ENCODE measurements around the gene LRMDA. TPM values are rescaled to one million over a fixed set of nuclear protein-coding genes. Genes with fewer than 3 reads are reported as not detected.

LRMDA gene
- total RNA-seq, 6 donors from 2014 or later = 12.8 to 185 (median 18.1) TPM

GRCh38 chr10:75433216-75433615, 1.8 kb downstream of the LRMDA start:
- no peak for TF ChIP-seq POLR2A (IDR thresholded peaks at IDR 0.05)
- no peak for TF ChIP-seq POLR2AphosphoS5 (IDR thresholded peaks at IDR 0.05)
- TF ChIP-seq CTCF (IDR thresholded peaks at IDR 0.05) = no peak
- TF ChIP-seq EP300 (IDR thresholded peaks at IDR 0.05) = no peak

GRCh38 chr10:75434291-75434690, 2.9 kb downstream of the LRMDA start:
- no peak overlapping the region for H3K4me3 ChIP-seq
- H3K36me3 ChIP-seq = peaks cover 0 to 10% (median 5%) of the 10 kb centered on the region in 4 donors
- H3K27ac ChIP-seq = no peak overlapping the region
- no peaks in the 10 kb centered on the region for H3K9me3 ChIP-seq
- H3K27me3 ChIP-seq = no peaks in the 10 kb centered on the region
- ATAC-seq (ENCODE audit: low FRiP score in 2 of 2) (no peak), DNase-seq (no peak)
- TF ChIP-seq POLR2A (IDR thresholded peaks at IDR 0.05) (no peak), EP300 (IDR thresholded peaks at IDR 0.05) (no peak), CTCF (IDR thresholded peaks at IDR 0.05) (no peak), POLR2AphosphoS5 (IDR thresholded peaks at IDR 0.05) (no peak)
- peaks cover 26 to 36% (median 31%) of the 10 kb centered on the region in 4 donors for H3K4me1 ChIP-seq
- WGBS, 2 donors = 86 to 91% methylated on average over 8 of the region's 8 CpGs

More at GRCh38 chr10:75433216-75433615, 1.8 kb downstream of the LRMDA start:
- H3K27me3 ChIP-seq = no peaks in the 10 kb centered on the region
- 79 to 86% methylated on average over 8 of the region's 8 CpGs for WGBS, 2 donors
- H3K4me3 ChIP-seq = no peak overlapping the region
- H3K9me3 ChIP-seq = no peaks in the 10 kb centered on the region
- ATAC-seq (ENCODE audit: low FRiP score in 2 of 2) (no peak), DNase-seq (no peak)
- no peak overlapping the region for H3K27ac ChIP-seq
- peaks cover 26 to 46% (median 42%) of the 10 kb centered on the region in 4 donors for H3K4me1 ChIP-seq
- peaks cover 0 to 5% (median 0%) of the 10 kb centered on the region in 4 donors for H3K36me3 ChIP-seq

- ATAC-seq (ENCODE audit: low FRiP score in 2 of 2) = no peak
- H3K4me1 ChIP-seq = peaks cover 16 to 26% (median 21%) of the 10 kb centered on the region in 4 donors
- H3K9me3 ChIP-seq = no peaks in the 10 kb centered on the region
- H3K4me3 ChIP-seq = no peak overlapping the region
- no peak overlapping the region for H3K27ac ChIP-seq
- DNase-seq = no peak
- H3K27me3 ChIP-seq = no peaks in the 10 kb centered on the region
- 85 to 87% methylated on average over 2 of the region's 2 CpGs for WGBS, 2 donors
- peaks cover 0 to 10% (median 8%) of the 10 kb centered on the region in 4 donors for H3K36me3 ChIP-seq
- TF ChIP-seq CTCF (IDR thresholded peaks at IDR 0.05) (no peak), POLR2AphosphoS5 (IDR thresholded peaks at IDR 0.05) (no peak), EP300 (IDR thresholded peaks at IDR 0.05) (no peak), POLR2A (IDR thresholded peaks at IDR 0.05) (no peak)
Observed at GRCh38 chr10:75435291-75435690, 3.9 kb downstream of the LRMDA start.

- Histone ChIP-seq H3K9me3 (no peaks in the 10 kb centered on the region), H3K27ac (no peak overlapping the region), H3K36me3 (peaks cover 0 to 10% (median 8%) of the 10 kb centered on the region in 4 donors), H3K27me3 (no peaks in the 10 kb centered on the region), H3K4me3 (no peak overlapping the region), H3K4me1 (peaks cover 7 to 12% (median 10%) of the 10 kb centered on the region in 4 donors)
- TF ChIP-seq POLR2AphosphoS5 (IDR thresholded peaks at IDR 0.05) (no peak), POLR2A (IDR thresholded peaks at IDR 0.05) (no peak), CTCF (IDR thresholded peaks at IDR 0.05) (no peak), EP300 (IDR thresholded peaks at IDR 0.05) (no peak)
- ATAC-seq (ENCODE audit: low FRiP score in 2 of 2) (no peak), DNase-seq (no peak)
Observed at GRCh38 chr10:75436896-75437295, 5.5 kb downstream of the LRMDA start.

GRCh38 chr10:75437693-75438092, 6.3 kb downstream of the LRMDA start:
- WGBS, 2 donors = 96 to 98% methylated on average over 3 of the region's 3 CpGs
- no peak for DNase-seq
- no peaks in the 10 kb centered on the region for H3K27me3 ChIP-seq
- no peak for ATAC-seq (ENCODE audit: low FRiP score in 2 of 2)
- H3K4me3 ChIP-seq = no peak overlapping the region
- TF ChIP-seq POLR2AphosphoS5 (IDR thresholded peaks at IDR 0.05) (no peak), CTCF (IDR thresholded peaks at IDR 0.05) (no peak), POLR2A (IDR thresholded peaks at IDR 0.05) (no peak), EP300 (IDR thresholded peaks at IDR 0.05) (no peak)
- H3K36me3 ChIP-seq = peaks cover 0 to 10% (median 8%) of the 10 kb centered on the region in 4 donors
- no peak overlapping the region for H3K27ac ChIP-seq
- peaks cover under 1 to 5% (median 3%) of the 10 kb centered on the region in 4 donors for H3K4me1 ChIP-seq
- no peaks in the 10 kb centered on the region for H3K9me3 ChIP-seq
